GM19467 (cell line): Measurements from ENCODE around the gene EXOSC3.
A peak's percentile ranks its signal among the peaks of the same experiment; 100 is the strongest.
"Not testable (repeated sequence)": the region's sequence is repeated elsewhere in the genome, so short reads cannot be mapped to it uniquely, and the experiment has no call there.

Experiments
- ATAC-seq: cut with Tn5 transposase; IDR thresholded peaks from one replicate; pipeline ENCODE4 v1.9.1; 2021; ENCODE audit warnings: mild to moderate bottlenecking, moderate library complexity; ENCODE audit not compliant: unreplicated experiment

EXOSC3 gene

GRCh38 chr9:37776328-37776727 lies 8.5 kb downstream of the EXOSC3 start:
- ATAC-seq: no peak

- ATAC-seq: no peak
These were observed 9.5 kb downstream of the EXOSC3 start for GRCh38 chr9:37775216-37775919.

GRCh38 chr9:37769995-37770394 lies 14.9 kb downstream of the EXOSC3 start:
- ATAC-seq: no peak

- no peak for ATAC-seq
These were observed 15.6 kb downstream of the EXOSC3 start for GRCh38 chr9:37769306-37769705.

- ATAC-seq: not testable (repeated sequence)
These were observed 19.6 kb downstream of the EXOSC3 start for GRCh38 chr9:37765263-37765662.

GRCh38 chr9:37761511-37761910 lies 23.4 kb downstream of the EXOSC3 start:
- no peak for ATAC-seq

GRCh38 chr9:37760416-37761161 lies 24.3 kb downstream of the EXOSC3 start:
- ATAC-seq: no peak

- no peak for ATAC-seq
These were observed 26.1 kb downstream of the EXOSC3 start for GRCh38 chr9:37758747-37759146.

GRCh38 chr9:37753489-37754190 lies 31.2 kb downstream of the EXOSC3 start, which contains the start of gene TRMT10B:
TRMT10B (plus strand) TSS chr9:37753805; CDS start chr9:37761932, 8,127 bp downstream.
- peak; percentile 88 for ATAC-seq

GRCh38 chr9:37752642-37753488 lies 32.0 kb downstream of the EXOSC3 start:
- no peak for ATAC-seq

GRCh38 chr9:37752112-37752511 lies 32.8 kb downstream of the EXOSC3 start:
- ATAC-seq: not testable (repeated sequence)

GRCh38 chr9:37751704-37752103 lies 33.2 kb downstream of the EXOSC3 start:
- not testable (repeated sequence) for ATAC-seq

GRCh38 chr9:37751186-37751585 lies 33.7 kb downstream of the EXOSC3 start:
- no peak for ATAC-seq

- ATAC-seq: no peak
These were observed 35.7 kb downstream of the EXOSC3 start for GRCh38 chr9:37749129-37749528.

- no peak for ATAC-seq
These were observed 37.6 kb downstream of the EXOSC3 start for GRCh38 chr9:37747271-37747753.

- ATAC-seq: no peak
These were observed 38.2 kb downstream of the EXOSC3 start for GRCh38 chr9:37746448-37747270.

- no peak for ATAC-seq
These were observed 38.9 kb downstream of the EXOSC3 start for GRCh38 chr9:37745970-37746369.

GRCh38 chr9:37740631-37741328 lies 44.1 kb downstream of the EXOSC3 start:
- ATAC-seq: no peak

GRCh38 chr9:37740128-37740527 lies 44.7 kb downstream of the EXOSC3 start:
- no peak for ATAC-seq
